WTC11 (cell line): Measurements from ENCODE around the gene RAPSN.

Source experiments
- TF ChIP-seq, protein P1 (sequence below): sonication (generic); formaldehyde crosslinking; conservative IDR thresholded peaks from 2 replicates; pipeline ENCODE4 v1.8.1; 2022; ENCODE audit warnings: mild to moderate bottlenecking, missing genetic modification reagents
- TF ChIP-seq, protein P2 (sequence below): fragments of 200-600 bp; IDR thresholded peaks from 2 replicates; pipeline ENCODE4 v1.8.0; 2022; ENCODE audit warnings: antibody characterized with exemption

DNA sequence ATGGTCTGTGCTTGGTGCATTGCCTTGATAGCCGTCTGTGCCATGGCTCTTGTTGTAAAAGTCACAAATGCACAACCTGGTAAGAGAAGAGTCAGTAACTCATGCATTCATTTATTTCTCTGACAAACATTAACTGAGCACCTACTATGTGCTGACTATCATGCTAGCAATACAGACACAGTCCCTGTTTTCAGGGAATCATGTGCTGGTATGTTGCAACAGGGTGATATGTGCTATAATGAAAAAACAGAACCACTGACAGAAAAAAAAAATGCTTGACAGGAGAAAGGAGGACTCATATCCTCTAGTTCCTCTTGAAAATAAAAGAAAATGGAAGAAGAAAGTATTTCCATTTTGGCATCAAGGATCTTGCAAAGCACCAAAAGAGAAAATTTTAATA lies 34.5 kb upstream of the RAPSN start:
- TF ChIP-seq, protein P1, sequence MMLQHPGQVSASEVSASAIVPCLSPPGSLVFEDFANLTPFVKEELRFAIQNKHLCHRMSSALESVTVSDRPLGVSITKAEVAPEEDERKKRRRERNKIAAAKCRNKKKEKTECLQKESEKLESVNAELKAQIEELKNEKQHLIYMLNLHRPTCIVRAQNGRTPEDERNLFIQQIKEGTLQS (CRISPR knock-in tag) = no peak
- TF ChIP-seq, protein P2, sequence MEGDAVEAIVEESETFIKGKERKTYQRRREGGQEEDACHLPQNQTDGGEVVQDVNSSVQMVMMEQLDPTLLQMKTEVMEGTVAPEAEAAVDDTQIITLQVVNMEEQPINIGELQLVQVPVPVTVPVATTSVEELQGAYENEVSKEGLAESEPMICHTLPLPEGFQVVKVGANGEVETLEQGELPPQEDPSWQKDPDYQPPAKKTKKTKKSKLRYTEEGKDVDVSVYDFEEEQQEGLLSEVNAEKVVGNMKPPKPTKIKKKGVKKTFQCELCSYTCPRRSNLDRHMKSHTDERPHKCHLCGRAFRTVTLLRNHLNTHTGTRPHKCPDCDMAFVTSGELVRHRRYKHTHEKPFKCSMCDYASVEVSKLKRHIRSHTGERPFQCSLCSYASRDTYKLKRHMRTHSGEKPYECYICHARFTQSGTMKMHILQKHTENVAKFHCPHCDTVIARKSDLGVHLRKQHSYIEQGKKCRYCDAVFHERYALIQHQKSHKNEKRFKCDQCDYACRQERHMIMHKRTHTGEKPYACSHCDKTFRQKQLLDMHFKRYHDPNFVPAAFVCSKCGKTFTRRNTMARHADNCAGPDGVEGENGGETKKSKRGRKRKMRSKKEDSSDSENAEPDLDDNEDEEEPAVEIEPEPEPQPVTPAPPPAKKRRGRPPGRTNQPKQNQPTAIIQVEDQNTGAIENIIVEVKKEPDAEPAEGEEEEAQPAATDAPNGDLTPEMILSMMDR = no peak
